SH-SY5Y (cell line): Measurements from ENCODE around the gene CDC34.

Source experiments
- GATA2 ChIP-seq: IDR thresholded peaks from 2 replicates; pipeline ENCODE4 v1.6.1; 2011; ENCODE audit warnings: mild to moderate bottlenecking, low read depth, low read length
- GATA3 ChIP-seq: IDR thresholded peaks from 2 replicates; pipeline ENCODE4 v1.6.1; 2011; ENCODE audit warnings: low read depth, mild to moderate bottlenecking, low read length, moderate library complexity

DNA sequence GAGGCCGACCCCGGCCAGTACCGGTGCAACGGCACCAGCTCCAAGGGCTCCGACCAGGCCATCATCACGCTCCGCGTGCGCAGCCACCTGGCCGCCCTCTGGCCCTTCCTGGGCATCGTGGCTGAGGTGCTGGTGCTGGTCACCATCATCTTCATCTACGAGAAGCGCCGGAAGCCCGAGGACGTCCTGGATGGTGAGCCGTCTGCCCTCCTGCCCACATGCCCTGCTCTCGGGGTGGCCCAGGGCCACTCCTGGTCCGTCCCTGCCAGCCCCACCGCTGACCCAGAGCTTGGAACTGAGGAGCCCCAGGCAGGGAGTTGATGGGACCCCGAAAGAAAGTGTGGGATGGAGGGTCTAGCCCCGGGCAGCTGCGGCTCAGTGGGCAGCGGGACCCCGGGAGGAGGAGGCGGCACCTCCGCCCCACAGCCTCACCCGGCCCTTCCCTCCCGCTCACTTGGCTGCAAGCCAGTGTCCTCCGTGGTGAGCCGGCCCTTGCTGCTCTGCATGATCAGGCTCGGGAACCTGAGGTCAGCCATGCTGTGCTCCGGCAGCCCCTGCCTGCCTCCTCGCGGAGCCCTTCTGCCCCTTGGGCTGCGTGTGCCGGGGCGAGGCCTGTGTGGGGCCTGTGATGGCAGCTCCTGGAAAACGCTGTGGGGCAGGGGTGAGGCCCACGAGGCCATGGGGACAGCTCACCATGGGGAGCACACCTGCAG, 50.0 kb downstream of the CDC34 start:
- no peak for TF ChIP-seq GATA2
- TF ChIP-seq GATA3 = no peak
